GM19025 (cell line): ENCODE data around the gene QRICH1.

Experiments
- ATAC-seq: cut with Tn5 transposase; IDR thresholded peaks from one replicate; pipeline ENCODE4 v1.9.1; 2021; ENCODE audit warnings: mild to moderate bottlenecking, low read depth, moderate library complexity; ENCODE audit not compliant: unreplicated experiment

The QRICH1 gene

DNA sequence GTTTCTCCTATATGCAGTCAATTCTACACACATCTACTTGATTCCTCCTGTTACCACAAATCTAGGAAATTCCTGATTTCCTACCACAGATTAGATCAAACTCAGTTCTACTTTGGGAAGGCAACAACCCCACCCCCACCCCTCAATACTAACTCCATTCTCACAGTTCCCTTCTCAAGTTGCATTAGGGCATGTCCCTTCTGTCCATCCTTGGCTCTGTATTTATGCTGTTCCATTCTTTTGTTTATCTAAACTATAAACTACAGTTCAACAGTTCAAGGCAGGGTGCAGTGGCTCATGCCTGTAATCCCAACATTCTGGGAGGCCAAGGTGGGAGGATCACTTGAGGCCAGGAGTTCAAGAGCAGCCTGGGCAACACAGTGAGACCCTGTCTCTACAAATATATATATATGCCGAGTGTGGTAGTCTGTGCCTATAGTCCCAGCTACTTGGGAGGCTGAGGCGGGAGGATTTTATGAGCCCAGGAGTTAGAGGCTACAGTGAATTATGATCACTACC is 39.5 kb downstream of the QRICH1 start:
- ATAC-seq = no peak

DNA sequence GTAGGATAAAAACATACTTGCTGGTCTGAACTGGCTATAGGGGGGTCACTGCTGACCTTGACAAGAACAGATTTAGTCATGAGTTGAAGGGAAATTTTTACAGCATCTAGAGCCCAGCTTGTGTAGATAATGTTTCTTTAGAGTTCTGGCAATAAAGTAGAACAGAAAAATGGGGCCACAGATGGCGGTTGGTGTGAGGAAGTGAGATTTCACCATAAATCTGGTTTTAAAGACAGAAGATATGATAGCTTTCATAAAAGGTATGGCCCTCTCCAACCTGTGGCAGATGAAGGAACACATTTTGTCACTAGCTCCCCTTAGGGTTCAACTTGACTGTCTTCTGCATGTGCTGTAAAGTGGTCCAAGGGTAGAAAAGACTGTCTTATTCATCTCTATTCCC is 40.3 kb downstream of the QRICH1 start:
- no peak for ATAC-seq

DNA sequence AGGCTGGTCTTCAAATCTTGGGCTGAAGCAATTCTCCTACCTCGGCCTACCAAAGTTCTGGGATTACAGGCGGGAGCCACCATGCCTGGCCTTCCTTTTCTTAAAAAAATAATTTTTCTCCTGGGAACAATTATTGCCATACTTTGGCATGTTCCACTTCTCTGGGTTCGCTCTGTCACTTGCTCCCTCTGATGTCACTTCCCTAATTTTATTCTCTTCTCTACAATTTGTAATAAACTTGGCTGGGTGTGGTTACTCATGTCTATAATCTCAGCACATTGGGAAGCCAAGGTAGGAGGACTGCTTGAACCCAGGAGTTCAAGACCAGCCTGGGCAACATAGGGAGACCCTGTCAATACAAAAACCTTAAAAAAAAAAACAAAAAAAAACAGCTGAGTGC is 58.6 kb downstream of the QRICH1 start:
- ATAC-seq = no peak

DNA sequence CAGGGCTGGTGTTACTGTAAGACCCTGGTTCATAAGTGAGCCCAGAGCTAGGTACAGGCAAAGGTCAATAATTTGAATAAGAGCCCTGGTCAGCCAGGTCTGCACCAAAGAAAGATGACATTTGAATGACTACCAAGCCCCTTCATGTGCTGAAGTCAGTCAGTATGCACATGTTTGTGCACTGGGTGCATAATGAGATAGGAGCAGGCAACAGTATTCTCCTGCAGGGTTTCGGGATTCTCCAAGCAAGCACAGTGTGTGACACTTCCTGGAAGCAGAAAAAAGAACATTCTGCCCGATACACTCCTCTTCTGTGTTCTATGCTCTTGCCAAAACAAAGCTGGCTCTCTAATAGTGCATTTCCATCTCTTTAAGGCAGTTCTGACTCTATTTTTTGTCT is 59.2 kb downstream of the QRICH1 start:
- no peak for ATAC-seq

DNA sequence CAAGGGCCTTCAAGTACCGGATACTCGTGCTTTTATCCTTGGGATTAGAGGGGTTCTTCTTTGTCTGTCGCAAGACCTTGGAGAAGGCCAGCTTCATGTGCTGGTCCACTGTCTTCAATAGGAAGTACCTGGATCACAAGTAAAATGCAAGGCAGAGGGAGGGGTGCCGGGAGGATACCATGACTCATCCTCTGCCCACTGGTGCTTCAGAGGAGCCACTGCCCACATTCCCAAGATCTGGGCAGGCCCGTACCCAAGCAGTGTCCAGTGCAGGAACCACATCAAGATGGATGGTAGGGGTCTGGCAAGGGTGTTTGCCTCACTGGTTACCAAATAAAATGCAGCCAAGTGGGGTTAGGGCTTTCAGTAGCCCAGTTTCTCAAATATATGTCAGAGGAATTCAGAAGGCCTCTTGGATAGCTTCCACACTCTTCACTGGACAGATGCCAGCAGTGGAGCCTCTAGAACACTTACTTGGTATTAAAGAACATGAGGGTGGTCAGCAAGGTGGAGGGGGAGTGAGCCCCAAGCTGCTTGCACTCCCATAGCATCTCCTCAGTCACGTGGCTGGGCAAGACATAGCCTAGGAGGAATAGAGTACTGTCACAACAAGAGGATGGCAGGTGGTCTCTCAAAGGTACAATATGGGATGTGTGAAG is 61.1 kb downstream of the QRICH1 start:
- ATAC-seq = no peak

DNA sequence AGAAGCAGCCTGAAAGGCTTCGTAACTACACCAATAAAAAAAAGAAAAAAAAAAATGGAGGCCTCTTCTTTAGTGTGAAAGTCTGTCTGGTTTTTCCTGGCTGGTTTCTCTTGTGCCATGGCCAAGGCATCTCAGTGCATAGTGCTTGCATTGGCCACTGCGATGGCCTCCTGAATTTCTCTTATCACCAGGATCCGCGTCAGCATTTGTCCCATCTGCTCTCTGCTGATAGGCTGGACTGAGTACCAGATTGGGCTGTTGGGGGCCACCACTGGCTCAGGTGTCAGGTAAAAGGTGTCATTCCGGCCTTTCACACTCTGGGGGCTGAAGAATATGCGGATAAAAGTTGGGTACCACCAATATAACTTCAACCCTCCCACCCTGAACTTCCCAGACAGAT is 63.5 kb downstream of the QRICH1 start:
- ATAC-seq = no peak

DNA sequence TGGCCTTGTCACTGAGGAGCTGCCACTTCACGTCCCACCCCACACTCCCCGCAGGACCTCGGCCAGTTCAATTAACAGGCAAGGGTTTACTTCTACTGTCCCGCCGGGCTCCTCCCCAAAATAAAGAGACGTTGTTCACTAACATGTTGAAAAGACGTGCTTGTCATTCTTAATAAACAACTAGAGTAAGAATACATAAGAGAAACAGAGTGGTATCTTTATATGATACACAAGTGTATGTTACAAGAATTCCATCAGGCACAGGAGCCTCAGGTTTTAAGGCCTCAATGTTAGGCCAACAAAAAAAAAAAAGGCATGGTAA is 64.3 kb downstream of the QRICH1 start:
- ATAC-seq = no peak

DNA sequence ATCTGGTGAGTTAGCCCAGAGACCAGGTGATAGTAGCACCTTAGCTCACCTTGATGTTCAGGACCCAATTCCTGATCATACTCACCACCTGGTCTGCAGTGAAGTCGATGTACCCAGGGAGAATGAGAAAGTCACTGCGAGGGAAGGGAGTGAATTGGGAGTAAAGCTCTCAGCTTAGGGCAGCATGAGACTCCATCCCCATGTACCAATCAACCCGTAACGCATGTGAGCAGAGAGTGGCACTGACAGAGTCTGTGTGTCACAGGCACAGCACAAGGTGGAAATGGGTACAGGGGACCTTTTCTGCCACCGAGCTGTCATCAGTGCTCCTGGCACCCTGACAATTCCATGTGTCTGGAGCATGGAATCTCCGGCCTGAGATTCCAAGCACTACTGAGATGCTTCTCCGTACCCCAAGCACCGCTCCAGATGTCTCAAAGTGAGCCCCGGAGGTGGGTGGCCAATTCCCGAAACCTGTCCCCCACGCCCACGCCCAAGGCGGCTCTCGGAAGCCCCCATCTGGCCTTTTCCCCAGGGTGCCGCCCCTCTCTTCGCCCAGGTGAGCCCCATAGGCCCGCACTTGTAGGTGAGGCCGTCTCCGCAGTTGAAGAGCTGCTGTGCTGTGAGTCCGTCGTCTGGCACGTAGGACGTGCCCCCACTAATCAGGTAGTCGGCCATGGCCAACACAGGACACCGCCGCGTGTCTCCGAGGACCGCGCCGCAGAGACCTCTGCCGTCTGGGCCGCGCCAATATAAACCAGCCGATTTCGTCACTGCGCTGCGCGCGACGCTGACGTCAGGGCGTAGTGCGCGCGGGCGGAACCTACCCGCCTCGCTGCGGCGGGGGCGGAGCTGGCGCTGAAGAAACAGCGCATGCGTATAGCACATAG is 65.0 kb downstream of the QRICH1 start, which contains the start of gene IMPDH2:
TSS of gene IMPDH2 (minus strand) at position 726 of the 890 bp plus-strand sequence. CDS start at position 678, 48 bp downstream.
- ATAC-seq = peak; percentile 79

DNA sequence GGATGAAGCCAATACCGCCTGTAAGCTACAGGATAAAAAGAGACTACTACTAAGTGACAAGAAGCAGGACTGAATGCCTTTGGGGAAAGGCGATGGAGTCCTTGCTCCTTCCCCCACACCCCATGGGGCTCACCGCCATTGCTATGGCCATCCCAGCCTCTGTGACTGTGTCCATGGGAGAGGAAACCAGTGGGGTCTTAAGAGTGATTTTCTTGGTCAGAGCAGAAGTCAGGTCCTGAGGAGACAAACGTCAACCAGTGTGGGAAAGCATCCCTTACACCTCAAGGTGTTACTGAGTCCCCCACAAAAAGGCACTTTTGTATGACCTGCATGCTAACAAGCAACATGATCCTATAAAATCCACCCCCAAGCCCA is 65.6 kb downstream of the QRICH1 start:
- no peak for ATAC-seq

DNA sequence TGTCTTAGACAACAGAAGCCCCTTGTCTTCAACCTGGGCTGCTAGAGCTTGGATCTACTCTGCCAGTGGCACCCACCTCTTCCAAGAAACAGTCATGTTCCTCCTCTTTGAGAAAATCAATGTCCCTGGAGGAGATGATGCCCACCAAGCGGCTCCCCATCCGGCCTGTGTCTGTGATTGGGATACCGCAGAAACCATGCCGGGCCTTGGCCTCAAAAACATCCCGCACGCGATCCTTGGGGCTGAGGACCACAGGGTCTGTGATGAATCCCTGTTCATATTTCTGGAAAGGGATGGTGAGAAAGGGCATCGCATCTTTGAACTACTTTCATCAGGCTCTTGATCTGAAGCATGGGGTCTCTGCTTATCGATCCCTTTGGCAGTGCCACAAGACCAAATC is 66.2 kb downstream of the QRICH1 start:
- no peak for ATAC-seq

DNA sequence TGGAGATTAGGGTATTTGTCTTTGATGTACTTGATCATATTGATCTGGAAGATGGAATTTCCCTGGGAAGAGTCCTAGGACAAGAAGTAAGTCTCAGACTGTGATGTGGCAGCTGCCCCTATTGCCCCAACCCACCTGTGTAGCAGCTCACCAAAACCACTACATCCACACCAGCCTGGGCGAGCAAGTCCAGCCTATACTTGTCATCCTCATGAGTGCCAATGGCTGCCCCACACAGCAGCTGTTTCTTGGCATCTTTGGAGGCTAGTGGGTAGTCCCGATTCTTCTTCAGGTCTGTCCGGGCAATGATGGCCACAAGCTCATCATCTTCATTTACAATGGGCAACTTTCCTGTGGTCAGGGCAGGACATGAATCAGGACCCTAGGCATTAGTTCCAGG is 67.3 kb downstream of the QRICH1 start:
- ATAC-seq = no peak

DNA sequence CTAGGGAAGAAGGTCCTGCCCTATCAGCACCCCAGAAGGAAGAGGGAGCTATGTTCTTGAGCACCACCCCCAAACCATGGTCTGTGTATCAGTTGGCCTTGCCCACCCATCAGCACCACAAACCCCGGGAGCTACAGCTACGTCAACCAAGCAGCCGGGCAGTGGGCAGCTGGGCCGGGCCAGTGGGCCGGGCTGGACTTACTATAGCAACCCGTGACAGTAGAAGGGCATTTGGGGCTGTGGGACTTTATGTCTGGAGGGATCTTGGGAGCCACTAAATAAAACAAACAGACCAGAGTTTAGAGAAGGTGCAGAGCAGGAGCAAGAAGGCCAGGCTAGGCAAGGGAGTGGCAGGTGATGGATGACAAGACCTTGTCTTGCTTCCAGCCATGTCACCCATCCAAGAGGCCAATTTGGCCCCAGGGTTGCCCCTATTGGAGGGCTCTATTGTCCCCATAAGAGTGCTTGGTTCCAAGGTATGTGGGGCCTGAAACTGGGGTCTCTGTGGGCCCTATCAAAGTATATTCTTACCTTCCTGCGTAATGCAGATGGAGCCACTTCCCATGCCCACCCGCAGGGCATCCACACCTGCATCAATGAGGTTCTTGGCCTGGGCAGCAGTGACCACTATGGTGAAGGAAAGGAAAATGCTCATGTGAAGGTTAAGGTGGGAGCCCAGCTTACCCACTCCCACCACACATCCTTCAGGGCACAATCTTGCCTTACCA is 67.9 kb downstream of the QRICH1 start:
- ATAC-seq = no peak

DNA sequence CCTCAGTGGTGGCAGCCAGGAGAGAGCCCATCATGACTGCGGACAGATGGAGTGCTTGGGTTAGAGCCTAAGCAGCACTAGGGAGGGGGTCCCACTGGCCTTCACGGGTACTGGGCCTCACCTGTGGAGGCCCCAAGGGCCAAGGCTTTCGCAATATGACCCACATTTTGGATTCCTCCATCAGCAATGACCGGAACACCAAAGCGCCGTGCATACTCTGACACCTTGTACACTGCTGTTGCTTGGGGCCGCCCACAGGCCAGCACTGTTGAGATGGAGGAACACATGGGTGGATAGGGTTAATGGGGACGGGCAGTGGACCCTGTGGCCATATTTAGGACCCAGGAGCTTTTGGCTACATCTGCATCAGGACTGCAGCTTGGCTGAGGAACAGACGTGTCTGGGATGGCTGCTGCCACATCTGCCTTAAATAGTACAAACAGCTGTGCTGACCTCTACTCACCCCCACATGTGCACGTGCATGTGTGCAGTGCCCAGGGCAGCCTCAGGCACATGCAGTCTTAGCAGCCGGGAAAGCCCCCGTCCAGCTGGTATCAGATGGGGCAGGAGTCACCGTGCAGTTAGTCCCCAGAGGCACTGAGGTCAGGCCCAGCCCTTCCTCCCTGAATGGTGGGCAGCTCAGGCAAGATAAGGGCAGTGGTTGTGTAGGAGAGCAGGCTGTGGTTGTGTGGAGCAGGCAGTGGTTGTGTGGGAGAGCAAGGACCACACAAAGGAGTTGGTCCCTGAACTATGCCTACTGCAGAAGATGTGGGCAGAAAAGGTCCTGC is 68.7 kb downstream of the QRICH1 start:
- ATAC-seq = no peak

DNA sequence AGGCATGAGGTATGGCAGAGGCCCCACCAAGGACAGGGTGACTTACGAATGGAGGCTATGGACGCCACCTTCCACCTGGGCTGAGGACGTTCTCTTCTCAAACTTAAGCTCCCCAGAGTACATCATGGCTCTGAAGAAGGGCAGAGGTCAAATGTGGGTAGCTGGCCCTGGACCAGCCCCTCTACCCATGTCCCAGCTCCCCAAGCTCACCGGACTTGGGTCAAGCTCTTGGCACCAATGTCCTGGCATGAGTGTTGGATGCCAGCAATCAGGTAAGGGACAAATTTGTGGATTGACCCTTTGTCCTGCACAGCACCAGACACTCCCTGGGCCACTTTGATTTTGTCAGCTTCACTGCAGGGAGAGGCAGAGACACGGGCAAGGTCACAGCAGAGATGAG is 69.4 kb downstream of the QRICH1 start:
- ATAC-seq = no peak

DNA sequence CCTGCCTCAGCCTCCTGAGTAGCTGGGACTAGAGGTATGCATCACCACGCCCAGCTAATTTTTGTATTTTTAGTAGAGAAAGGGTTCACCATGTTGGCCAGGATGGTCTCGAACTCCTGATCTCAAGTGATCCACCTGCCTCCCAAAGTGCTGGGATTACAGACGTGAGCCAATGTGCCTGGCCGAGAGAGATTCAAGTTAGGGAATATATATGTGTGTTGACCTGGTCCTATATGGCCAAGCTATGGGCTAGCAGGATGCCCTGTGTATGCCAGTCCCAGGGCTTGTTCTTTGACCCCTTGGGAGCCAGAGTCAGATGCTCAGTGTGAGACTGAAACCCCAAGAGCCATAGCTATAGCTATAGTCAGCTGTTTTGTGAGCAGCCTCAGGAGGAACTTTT is 70.1 kb downstream of the QRICH1 start:
- no peak for ATAC-seq

DNA sequence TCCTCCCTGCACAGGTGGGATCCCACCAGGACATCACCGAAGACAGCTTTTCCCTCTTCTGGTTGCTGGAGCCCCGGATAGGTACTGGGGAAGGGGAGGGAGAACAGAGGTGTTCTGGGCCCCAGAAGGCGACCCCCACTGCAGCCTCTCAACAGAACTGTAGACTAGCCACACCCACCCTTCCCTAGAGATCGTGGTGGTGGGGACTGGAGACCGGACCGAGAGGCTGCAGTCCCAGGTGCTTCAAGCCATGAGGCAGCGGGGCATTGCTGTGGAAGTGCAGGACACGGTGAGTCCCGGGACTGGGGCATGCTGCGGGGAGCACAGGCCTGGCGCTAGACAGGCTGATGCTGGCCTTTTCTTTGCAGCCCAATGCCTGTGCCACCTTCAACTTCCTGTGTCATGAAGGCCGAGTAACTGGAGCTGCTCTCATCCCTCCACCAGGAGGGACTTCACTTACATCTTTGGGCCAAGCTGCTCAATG is 71.1 kb downstream of the QRICH1 start:
- ATAC-seq = no peak

DNA sequence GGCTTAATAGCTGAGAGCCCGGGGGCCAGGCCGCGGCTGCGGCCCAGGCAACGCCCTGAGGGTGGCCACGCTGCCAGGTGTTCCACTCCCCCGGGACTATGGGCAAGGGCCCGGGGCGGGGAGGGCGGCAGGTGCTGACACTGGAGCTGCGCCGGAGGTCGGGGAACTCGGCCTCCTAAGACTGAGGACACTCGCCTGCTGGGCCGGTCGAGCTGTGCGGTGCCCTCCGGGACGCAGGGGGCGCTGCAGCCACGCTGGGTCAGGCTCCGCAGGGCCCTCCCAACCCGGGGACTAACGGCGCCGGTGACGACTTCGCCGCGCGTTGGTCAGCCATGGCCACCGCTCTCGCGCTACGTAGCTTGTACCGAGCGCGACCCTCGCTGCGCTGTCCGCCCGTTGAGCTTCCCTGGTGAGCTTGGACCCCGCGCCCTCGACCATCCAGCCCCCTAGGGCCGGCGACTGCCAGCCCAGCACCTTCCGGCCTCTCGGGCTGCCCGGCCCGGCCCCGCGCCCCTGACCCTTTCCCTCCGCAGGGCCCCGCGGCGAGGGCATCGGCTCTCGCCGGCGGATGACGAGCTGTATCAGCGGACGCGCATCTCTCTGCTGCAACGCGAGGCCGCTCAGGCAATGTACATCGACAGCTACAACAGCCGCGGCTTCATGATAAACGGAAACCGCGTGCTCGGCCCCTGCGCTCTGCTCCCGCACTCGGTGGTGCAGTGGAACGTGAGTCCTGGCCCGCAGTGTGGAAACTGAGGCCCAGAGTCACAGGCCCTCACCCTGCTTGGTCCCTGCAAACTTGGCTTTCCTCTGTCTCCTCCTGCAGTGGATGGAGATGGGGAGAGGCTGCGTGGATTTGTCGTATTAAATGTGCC is 71.8 kb downstream of the QRICH1 start, which contains the start of gene NDUFAF3:
TSS of gene NDUFAF3 (plus strand) at position 309 of the 875 bp plus-strand sequence. CDS start at position 333, 24 bp downstream.
- ATAC-seq = peak; percentile 54

DNA sequence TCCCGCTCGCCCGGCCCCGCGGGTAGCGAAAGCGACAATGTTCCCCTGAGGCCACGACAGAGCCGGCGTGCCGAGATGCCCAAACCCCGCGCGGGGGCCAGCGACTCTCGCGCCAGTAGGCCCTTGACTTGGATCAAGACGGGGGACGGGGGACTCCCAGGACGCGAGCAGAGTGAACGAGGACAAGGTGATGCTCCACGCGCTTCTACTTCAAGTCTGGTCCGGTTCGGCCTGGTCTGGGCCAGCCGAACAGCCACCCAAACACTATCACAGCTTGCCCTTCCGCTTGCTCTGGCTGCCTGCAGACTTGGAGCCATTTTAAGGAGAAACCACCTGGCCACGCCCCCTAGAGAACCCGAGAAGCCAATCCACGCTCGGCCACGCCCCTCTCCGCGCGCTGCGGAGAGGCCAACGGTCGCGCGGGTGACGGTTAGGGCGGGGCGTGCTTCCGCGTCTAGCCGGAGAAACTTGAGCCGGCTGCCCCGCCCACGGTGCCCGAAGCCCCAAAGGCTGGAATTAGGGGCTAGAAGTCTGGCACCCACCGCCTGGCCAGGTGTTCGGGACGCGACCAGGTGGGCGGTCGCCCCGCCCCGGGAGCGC is 72.6 kb downstream of the QRICH1 start:
- peak; percentile 47 for ATAC-seq
